Nephron progenitor cell (in vitro differentiated cells): ENCODE results near the gene PDCL3.

Experiments
- DNase-seq: peaks from one replicate; pipeline ENCODE4 v3.0.0; 2021
- H3K27ac Mint-ChIP-seq: 2 replicates; pipeline ENCODE4 v1.8.0; 2021; ENCODE audit warnings: mild to moderate bottlenecking, moderate library complexity, mixed read lengths
- H3K27me3 Mint-ChIP-seq: 2 replicates; pipeline ENCODE4 v1.8.0; 2021; ENCODE audit warnings: mild to moderate bottlenecking, low read depth, mixed read lengths; ENCODE audit not compliant: poor library complexity
- H3K36me3 Mint-ChIP-seq: 2 replicates; pipeline ENCODE4 v1.8.0; 2021; ENCODE audit warnings: low read depth, mixed read lengths
- H3K4me1 Mint-ChIP-seq: 2 replicates; pipeline ENCODE4 v1.8.0; 2021; ENCODE audit warnings: mixed read lengths
- H3K4me3 Mint-ChIP-seq: 2 replicates; pipeline ENCODE4 v1.8.0; 2021; ENCODE audit warnings: mild to moderate bottlenecking, moderate library complexity, mixed read lengths
- H3K9me3 Mint-ChIP-seq: 2 replicates; pipeline ENCODE4 v1.8.0; 2021; ENCODE audit warnings: mild to moderate bottlenecking, moderate library complexity, mixed read lengths
- CTCF ChIP-seq: fragments of 200-600 bp; sonication (generic); IDR thresholded peaks from 2 replicates; pipeline ENCODE4 v1.5.0; 2021; ENCODE audit warnings: antibody characterized with exemption

PDCL3 gene

GRCh38 chr2:100548771-100549170 lies 14.0 kb upstream of the PDCL3 start:
- no peak overlapping the region for H3K27ac Mint-ChIP-seq
- DNase-seq: no peak
- H3K4me3 Mint-ChIP-seq: no peak overlapping the region
- peaks cover 4% of the 10 kb centered on the region for H3K36me3 Mint-ChIP-seq
- H3K9me3 Mint-ChIP-seq: peaks cover 13% of the 10 kb centered on the region
- no peak for TF ChIP-seq CTCF
- no peaks in the 10 kb centered on the region for H3K4me1 Mint-ChIP-seq
- H3K27me3 Mint-ChIP-seq: peaks cover 10% of the 10 kb centered on the region

GRCh38 chr2:100551303-100551702 lies 11.5 kb upstream of the PDCL3 start:
- DNase-seq: no peak
- H3K4me1 Mint-ChIP-seq: no peaks in the 10 kb centered on the region
- H3K4me3 Mint-ChIP-seq: no peak overlapping the region
- no peak overlapping the region for H3K27ac Mint-ChIP-seq
- TF ChIP-seq CTCF: no peak
- peaks cover 6% of the 10 kb centered on the region for H3K9me3 Mint-ChIP-seq
- H3K27me3 Mint-ChIP-seq: peaks cover 16% of the 10 kb centered on the region
- no peaks in the 10 kb centered on the region for H3K36me3 Mint-ChIP-seq

GRCh38 chr2:100554798-100555407 lies 7.9 kb upstream of the PDCL3 start:
- no peaks in the 10 kb centered on the region for H3K4me1 Mint-ChIP-seq
- H3K9me3 Mint-ChIP-seq: peaks cover 6% of the 10 kb centered on the region
- no peak overlapping the region for H3K27ac Mint-ChIP-seq
- DNase-seq: no peak
- H3K36me3 Mint-ChIP-seq: no peaks in the 10 kb centered on the region
- no peak overlapping the region for H3K4me3 Mint-ChIP-seq
- TF ChIP-seq CTCF: no peak
- H3K27me3 Mint-ChIP-seq: peaks cover 12% of the 10 kb centered on the region

- H3K36me3 Mint-ChIP-seq: no peaks in the 10 kb centered on the region
- H3K4me1 Mint-ChIP-seq: peaks cover 9% of the 10 kb centered on the region
Observed at GRCh38 chr2:100556746-100557145, 6.0 kb upstream of the PDCL3 start.

GRCh38 chr2:100560216-100560830 lies 2.5 kb upstream of the PDCL3 start:
- H3K27ac Mint-ChIP-seq: no peak overlapping the region
- no peak for TF ChIP-seq CTCF
- no peak for DNase-seq
- H3K36me3 Mint-ChIP-seq: peaks cover 1% of the 10 kb centered on the region
- H3K27me3 Mint-ChIP-seq: no peaks in the 10 kb centered on the region
- H3K4me3 Mint-ChIP-seq: no peak overlapping the region
- peaks cover 6% of the 10 kb centered on the region for H3K9me3 Mint-ChIP-seq
- peaks cover 24% of the 10 kb centered on the region for H3K4me1 Mint-ChIP-seq

More at GRCh38 chr2:100556746-100557145, 6.0 kb upstream of the PDCL3 start:
- DNase-seq: no peak
- Mint-ChIP-seq H3K27me3 (peaks cover 10% of the 10 kb centered on the region), H3K9me3 (peaks cover 6% of the 10 kb centered on the region), H3K27ac (no peak overlapping the region), H3K4me3 (no peak overlapping the region)
- no peak for TF ChIP-seq CTCF

- no peak overlapping the region for H3K27ac Mint-ChIP-seq
- H3K4me1 Mint-ChIP-seq: peaks cover 24% of the 10 kb centered on the region
- peaks cover 6% of the 10 kb centered on the region for H3K9me3 Mint-ChIP-seq
- peak overlapping the region; percentile 71 for H3K4me3 Mint-ChIP-seq
- no peak for TF ChIP-seq CTCF
- no peak for DNase-seq
- H3K36me3 Mint-ChIP-seq: peaks cover 10% of the 10 kb centered on the region
- no peaks in the 10 kb centered on the region for H3K27me3 Mint-ChIP-seq
Observed at GRCh38 chr2:100561191-100561590, 1.6 kb upstream of the PDCL3 start.
